LoVo (cell line): ENCODE measurements around the gene PPP1R13L.
A peak's percentile ranks its signal among the peaks of the same experiment; 100 is the strongest.
"Not testable (repeated sequence)": the region's sequence is repeated elsewhere in the genome, so short reads cannot be mapped to it uniquely, and the experiment has no call there.

Experiments used
- DNase-seq: peaks from one replicate; pipeline ENCODE4 v3.0.0-alpha.2; 2016; ENCODE audit warnings: low spot score

The PPP1R13L gene

DNA sequence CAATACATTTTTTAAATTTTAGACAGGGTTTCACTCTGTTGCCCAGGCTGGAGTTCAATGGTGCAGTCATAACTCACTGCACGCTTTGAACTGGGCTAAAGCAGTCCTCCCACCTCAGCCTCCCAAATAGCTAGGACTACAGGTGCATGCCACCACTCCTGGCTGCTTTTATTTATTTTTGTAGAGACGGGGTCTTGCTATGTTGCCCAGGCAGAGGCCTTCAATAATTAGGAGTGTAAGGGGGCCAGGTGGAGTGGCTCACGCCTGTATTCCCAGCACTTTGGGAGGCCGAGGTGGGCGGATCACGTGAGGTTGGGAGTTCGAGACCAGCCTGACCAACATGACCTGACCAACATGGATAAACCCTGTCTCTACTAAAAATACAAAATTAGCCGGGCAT, 27.7 kb upstream of the PPP1R13L start:
- not testable (repeated sequence) for DNase-seq

DNA sequence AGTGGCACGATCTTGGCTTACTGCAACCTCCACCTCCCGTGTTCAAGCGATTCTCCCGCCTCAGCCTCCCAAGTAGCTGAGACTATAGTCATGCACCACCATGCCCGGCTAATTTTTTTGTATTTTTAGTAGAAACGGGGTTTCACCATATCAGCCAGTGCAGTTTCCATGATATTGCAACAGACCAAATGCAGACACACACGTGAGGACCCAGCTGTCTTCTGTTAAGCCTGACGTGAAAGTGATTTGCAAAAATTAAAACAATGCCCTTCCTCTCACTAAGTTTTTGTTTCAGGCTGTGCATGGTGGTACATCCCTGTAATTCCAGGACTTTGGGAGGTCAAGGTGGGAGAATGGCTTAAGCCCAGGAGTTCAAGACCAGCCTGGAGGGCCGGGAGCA, 26.1 kb upstream of the PPP1R13L start:
- not testable (repeated sequence) for DNase-seq

DNA sequence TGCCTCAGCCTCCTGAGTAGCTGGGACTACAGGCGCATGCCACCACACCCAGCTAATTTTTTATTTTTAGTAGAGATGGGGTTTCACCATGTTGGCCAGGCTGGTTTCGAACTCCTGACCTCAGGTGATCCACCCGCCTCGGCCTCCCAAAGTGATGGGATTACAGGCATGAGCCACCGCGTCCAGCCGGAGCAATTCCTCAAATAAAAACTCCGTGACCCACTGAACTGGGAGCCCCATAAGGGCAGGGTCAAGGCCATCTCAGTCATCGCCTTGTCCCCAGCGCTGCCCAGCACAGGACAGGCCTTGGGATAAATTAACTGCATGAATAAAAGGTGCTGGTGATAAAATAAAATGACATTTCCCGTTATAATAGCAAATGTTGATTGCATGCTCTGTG, 25.0 kb upstream of the PPP1R13L start:
- not testable (repeated sequence) for DNase-seq

DNA sequence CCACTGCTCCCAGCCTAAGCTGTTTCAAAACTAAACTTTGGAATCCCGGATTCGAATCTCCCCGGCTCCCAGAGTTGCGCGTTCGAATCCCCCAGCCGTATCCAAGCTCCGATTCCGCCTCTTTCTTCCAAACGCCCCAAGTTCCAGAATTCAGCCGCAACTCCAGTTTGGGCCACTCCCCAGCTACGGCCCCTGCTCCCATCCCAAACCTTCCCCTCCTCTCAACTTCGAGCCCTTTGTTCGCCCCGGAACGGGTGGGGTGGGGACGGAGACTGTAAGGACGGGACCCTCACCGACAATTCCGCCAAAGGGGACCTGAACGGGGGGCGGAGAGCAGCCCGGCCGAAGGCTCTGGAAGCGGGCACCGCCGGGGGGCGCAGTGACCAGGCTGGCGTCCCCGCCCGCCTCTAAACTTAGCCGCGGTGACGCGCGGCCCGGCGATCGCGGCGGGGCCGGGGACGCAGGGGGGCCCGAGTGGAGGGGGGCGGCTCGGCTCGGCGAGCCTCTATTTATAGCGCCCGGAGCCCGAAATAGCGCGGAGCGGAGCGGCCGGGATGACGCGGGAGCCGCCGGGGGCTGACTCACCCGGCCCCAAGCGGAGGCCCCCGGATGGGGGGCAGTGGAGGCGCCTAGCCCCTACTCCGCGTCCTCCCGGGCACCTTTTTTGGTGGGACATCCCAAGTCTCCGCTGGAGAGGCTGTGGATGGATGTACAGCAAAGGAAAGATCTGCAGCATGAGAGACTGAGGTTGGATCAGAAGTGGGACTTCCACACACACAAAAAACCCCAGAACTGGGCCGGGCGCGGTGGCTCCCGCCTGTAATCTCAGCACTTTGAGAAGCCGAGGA, 23.7 kb upstream of the PPP1R13L start:
- no peak for DNase-seq

DNA sequence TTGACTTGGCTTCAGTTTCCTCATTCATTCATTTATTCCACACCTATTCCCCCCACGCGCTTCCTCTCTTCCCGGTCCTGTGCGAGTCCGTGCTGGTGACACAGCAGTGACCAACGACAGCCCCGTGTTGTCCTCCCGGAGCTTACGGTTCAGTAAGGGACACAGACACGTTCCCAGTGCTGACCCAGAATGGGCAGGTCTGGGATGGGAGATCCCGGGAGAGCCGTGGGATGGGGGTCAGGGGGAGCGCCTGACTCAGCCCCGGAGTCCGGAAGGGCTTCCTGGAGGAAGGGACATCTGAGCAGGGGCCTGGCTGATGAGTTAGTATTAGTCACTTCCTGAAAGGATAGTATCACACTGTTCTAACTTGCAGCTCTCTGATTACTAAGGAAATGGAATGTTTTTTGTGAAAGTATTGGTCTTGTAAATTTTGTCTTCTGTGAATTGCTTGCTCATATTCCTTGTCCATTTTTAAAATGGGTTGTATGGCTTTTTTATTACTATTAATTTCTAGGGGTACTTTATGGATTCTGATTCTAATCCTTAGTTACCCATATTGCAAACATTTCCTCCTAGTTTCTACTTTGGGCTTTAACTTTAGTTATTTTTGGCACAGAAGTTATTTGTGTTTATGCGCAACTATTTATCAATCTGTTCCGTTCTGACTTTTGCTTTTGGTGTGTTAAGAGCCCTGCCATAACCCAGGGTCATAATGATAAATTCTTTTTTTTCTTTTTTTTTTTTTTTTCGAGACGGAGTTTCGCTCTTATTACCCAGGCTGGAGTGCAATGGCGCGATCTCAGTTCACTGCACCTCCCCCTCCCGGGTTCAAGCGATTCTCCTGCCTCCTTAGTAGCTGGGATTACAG, 19.6 kb upstream of the PPP1R13L start:
- peak; percentile 91 for DNase-seq

DNA sequence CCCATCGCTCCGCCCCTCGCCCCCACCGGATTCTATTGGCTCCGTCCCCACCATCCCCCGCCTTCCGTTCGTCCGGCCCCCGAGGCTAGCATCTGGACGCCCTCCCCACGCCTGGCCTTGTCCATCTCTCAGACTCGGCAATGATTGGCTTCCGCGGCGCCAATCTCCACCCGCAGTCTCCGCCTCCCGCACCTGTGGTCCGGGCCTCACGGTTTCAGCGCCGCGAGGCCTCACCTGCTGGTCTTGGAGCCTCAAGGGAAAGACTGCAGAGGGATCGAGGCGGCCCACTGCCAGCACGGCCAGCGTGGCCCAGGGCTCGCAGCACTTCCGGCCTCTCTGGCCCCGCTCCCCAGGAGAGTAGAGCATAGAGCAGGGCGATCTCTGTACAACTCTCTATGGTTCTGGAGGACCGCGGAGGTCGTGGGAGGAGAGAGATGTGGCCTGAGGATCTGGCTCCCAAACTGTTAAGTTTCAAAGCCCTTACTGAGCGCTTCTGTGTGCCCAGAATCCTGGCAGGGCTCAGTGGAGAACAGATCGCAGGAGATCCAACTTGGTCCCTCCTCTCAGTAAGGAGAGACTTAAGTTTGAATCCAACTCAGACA, 18.8 kb upstream of the PPP1R13L start, which contains the start of gene ERCC1:
TSS of gene ERCC1 (minus strand) at position 329 of the 602 bp plus-strand sequence. CDS start 543 bp downstream, outside the sequence.
- DNase-seq = peak; percentile 99

DNA sequence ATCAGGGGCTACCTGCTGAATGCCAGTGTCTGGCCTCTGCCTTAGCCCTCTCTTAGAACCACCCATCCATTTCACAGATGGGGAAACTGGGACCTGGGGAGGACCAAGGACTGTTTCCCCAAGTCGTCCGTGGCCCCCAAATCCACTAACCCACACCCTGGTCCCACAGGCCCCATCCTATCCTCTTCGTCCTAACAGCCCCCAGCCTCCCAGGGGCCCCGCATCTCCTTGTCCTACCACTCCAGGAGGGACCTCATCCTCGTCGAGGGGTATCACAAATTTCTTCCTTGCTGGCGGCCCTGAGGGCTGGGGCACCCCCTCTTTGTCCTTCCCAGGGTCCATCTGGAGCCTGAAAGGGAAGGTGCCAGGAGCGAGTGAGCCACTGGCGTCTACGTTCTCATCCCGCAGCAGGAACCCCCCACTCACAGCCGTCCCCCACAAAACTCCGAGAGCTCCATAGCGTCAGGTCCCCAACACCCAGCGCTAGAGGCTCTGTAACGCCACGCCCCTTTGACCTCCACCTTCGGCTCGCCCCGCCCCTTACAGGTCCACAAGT, 18.2 kb upstream of the PPP1R13L start:
- no peak for DNase-seq

DNA sequence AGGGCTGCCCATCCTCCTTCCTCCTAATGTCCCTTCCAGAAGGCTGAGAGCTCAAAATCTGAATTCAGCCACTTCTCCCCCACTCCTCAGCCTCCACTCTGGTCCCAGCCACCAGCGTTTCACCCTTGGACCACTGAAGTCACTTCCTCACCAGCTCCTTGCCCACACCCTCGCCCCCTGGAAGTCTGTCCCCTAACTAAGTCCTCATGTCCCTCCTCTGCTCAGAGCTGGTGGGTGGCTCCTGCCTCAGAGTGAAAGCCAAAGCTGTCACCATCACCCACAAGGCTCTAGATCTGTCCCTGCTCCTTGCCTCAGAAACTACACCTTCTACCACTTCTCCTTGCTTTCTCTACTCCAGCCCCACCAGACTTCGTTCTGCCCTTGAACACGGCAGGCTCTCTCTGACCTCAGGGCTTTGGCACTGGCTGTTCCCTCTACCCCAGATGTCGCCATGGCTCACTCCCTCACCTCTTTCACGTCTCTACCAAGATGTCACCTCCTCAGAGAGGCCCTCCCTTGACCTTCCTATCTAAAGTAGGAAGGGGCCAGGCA, 17.2 kb upstream of the PPP1R13L start:
- DNase-seq = no peak

DNA sequence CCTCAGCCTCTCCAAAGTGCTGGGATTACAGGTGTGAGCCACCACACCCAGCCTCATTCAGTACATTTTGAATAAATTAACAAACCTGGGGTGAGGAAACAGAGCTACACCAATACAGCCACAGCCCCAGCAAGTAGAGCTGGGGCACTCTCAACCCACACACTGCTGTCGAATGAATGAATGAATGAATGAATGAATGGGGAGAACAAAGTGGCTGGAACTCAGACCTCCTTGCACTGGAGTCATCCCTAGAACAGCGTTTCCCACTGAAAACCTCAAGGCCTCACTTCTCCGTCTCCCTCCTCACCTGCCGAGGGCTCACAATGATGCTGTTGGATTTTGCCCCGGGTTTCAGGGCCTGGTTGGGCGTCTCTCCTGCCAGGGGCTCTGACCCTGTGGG, 16.0 kb upstream of the PPP1R13L start:
- no peak for DNase-seq

DNA sequence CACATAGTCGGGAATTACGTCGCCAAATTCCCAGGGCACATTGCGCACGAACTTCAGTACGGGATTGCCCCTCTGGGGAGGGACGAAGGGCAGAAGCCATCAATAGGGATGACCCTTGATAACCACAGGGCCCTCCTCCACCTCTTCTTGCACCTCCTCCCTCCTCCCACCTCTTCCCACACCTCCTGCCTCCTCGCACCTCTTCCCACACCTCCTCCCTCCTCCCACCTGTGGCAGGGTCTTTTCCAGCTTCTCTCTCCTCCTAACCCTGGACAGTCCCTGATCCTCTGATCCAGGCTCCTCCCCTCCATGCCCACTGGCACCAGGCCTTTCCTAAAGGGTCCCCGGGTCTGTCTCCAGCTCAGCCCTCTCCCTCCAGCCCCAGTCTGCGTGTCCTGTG, 15.5 kb upstream of the PPP1R13L start:
- DNase-seq = no peak

DNA sequence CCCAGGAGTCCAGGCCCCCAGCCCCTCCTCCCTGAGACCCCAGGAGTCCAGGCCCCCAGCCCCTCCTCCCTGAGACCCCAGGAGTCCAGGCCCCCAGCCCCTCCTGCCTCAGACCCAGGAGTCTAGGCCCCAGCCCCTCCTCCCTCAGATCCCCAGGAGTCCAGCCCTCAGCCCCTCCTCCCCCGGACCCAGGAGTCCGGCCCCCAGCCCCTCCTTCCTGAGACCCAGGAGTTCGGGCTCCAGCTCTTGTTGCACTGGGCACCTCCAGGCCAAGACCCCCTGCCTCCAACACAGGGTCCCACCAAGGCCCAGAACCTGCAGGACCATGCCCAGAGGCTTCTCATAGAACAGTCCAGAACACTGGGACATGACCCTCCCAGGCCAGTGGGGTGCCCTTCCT, 15.0 kb upstream of the PPP1R13L start:
- no peak for DNase-seq

DNA sequence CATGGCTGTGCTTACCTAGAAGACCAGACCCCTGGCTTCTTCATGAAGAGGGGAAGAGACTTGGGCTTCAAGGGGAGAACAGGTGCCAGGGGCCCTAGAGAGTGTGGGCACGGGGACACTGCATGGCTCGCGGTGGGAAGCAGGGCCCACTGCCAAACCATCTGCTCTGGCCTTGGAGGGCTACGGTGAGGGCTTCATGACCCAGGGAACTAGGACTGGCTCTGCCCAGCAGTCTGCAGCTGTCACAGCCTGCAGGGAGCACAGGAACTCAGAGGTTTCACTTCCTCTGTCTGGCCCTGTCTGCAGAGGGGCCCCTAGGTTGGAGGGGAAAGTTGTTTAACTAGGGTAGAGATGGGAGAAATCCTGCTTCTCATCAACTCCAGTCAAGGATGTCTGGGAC, 14.5 kb upstream of the PPP1R13L start:
- no peak for DNase-seq

DNA sequence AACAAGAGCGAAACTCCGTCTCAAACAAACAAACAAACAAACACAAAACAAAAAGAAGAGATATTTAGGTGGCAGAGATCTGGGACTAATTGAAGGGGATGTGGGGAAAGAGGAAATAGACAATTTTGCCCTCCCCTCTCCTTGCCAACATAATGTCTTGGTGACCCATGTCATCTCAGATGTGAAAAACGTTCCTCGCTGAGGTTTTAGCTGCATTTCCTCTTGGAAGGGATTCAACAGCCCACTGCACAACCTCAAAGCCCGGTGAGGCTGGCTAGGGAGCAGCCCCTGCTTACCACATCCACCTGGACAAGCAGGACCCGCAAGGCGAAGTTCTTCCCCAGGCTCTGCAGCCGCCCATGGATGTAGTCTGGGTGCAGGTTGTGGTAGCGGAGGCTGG, 13.9 kb upstream of the PPP1R13L start:
- DNase-seq = no peak

DNA sequence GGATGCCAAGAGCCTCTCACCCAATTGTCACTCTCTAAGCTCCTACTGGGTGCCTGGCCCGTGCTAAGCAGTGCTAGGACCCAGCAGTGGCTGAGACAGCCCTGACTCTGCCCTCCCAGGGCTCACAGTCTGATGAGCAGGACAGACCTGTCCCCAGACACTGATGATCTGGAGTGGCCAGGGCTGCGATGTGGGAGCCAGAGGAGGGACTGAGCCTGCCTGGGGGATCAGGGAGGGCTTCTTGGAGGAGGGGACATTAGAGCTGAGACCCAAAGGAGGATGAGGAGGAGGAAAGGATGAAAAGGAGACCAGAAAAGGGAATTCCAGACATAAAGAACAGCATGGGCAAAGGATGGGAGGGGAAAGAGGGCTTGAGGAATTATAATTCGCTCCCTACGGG, 12.3 kb upstream of the PPP1R13L start:
- DNase-seq = no peak

DNA sequence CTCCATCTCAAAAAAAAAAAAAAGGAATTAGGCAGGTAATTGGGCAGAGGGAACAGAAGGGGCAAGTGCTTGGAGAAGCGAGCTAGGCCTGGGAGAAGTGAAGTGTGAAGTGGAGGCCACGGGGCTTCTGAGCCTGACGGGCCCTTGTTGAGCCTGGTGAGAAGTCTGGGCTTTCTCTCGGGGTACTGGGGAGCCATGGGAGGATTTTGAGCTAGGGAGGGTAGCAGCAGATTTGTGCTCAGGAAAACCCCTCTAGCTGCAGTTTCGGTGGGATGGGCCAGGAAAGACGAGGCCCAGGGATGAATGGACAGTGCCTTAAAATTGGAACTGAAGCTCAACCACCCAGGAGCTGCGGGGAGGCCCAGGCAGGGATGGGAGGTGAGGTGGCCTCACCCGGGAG, 9.6 kb upstream of the PPP1R13L start:
- DNase-seq = no peak

DNA sequence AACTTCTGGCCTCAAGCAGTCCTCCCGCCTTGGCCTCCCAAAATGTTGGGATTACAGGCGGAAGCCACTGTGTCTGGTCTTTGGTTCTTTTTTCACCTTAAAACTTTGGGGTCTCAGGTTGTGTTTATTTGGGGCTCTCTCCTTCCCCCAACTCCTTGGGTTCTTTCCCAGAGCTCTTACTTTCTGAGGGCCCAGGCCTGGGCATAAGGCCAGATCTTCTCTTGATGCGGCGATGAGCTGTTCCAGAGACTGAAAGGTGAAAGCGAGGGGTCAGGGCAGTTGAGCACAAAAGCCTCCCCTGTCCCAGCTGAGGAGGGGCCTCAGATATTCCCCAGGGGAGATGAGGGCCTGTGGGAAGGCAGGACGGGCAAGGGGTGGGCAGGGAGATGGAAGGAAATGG, 8.6 kb upstream of the PPP1R13L start:
- DNase-seq = no peak

DNA sequence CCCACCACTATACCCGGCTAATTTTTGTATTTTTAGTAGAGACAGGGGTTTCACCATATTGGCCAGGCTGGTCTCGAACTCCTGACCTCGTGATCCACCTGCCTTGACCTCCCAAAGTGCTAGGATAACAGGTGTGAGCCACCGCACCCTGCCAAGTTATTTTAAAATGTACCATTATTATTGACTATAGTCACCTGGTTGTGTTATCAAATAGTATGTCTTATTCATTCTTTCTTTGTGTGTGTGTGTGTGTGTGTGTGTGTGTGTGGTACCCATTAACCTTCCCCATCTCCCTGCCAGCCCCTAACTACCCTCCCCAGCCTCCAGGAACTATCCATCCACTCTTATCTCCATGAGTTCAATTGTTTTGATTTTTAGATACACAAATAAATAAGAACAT, 5.5 kb upstream of the PPP1R13L start:
- DNase-seq = not testable (repeated sequence)

DNA sequence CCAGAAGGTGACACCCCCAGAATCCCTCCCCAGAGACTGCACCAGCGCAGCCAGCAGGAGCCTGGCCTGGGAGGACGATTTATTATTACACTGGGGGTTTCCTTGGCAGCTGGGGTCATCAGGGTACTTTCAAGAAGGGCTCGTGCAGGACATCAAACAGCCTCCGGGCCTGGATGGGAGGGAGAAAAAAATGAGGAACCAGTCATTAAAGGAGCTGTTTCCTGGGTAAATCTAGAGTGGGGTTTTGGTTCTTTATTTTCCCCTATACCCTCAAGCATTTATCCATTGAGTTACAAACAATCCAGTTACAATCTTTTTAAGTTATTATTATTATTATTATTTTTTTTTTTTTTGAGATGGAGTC, 4.7 kb upstream of the PPP1R13L start:
- DNase-seq = no peak

DNA sequence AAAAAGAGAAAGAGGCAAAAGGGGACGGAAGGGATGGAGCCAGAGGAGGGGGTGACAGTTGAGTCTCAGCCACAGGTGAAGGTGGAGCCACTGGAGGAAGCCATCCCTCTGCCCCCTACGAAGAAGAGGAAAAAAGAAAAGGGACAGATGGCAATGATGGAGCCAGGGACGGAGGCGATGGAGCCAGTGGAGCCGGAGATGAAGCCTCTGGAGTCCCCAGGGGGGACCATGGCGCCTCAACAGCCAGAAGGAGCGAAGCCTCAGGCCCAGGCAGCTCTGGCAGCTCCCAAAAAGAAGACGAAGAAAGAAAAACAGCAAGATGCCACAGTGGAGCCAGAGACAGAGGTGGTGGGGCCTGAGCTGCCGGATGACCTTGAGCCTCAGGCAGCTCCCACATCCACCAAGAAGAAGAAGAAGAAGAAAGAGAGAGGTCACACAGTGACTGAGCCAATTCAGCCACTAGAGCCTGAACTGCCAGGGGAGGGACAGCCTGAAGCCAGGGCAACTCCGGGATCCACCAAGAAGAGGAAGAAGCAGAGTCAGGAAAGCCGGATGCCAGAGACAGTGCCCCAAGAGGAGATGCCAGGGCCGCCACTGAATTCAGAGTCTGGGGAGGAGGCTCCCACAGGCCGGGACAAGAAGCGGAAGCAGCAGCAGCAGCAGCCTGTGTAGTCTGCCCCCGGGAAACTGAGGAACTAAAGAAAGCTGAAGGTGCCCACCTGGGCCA, 4.1 kb upstream of the PPP1R13L start:
- no peak for DNase-seq

DNA sequence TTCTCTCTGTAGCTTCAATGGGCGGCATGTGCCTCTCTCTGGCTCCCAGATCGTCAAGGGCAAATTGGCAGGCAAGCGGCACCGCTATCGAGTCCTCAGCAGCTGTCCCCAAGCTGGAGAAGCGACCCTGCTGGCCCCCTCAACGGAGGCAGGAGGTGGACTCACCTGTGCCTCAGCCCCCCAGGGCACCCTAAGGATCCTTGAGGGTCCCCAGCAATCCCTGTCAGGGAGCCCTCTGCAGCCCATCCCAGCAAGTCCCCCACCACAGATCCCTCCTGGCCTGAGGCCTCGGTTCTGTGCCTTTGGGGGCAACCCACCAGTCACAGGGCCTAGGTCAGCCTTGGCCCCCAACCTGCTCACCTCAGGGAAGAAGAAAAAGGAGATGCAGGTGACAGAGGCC, 3.3 kb upstream of the PPP1R13L start:
- DNase-seq = no peak

DNA sequence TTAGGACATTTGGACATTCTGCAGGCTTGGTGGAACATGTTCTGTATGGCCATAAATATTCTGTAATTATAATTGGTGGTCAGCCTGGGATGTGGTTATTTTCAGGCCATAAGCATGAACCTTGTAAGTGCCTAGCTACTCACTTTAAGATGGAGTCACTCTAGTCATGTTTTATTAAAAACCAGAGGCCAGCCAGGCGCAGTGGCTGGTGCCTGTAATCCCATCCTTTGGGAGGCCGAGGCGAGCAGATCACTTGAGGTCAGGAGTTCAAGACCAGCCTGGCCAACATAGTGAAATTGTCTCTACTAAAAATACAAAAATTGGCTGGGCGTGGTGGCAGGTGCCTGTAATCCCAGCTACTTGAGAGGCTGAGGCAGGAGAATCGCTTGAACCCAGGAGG, 2.7 kb upstream of the PPP1R13L start:
- not testable (repeated sequence) for DNase-seq

DNA sequence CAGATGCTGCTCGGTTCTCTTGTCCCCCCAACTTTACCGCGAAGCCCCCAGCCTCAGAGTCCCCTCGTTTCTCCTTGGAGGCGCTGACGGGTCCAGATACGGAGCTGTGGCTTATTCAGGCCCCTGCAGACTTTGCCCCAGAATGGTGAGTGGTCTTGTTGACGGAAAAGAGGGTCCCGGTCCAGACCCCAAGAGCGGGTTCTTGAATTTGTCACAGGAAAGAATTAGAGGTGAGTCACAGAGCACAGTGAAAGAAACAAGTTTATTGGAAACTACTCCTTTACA, 2.2 kb upstream of the PPP1R13L start:
- no peak for DNase-seq
